Prostate gland (tissue), 2 donors: ENCODE measurements around the gene DCUN1D1. TPM values are rescaled to one million over a fixed set of nuclear protein-coding genes. Genes with fewer than 3 reads are reported as not detected.

ENCODE experiments used
- DNase-seq: peaks from one replicate; pipeline ENCODE4 v3.0.0-alpha.2; 2019; ENCODE audit warnings: low spot score
- H3K27ac ChIP-seq, 2 donors: fragments of 200-600 bp; sonication (generic); 2 replicates each; pipeline ENCODE4 v1.5.1; 2017 to 2019
- H3K27me3 ChIP-seq: fragments of 200-600 bp; sonication (generic); replicated peaks from 2 replicates; pipeline ENCODE4 v1.5.1; 2019; ENCODE audit not compliant: insufficient read depth
- H3K36me3 ChIP-seq, 2 donors: fragments of 200-600 bp; sonication (generic); 1 replicate in 1 of 2; 2 replicates in 1 of 2; pipeline versions ENCODE4 v1.5.1 to v1.8.1; 2017 to 2019
- H3K4me1 ChIP-seq: fragments of 200-600 bp; sonication (generic); replicated peaks from 2 replicates; pipeline ENCODE4 v1.5.1; 2019
- H3K4me3 ChIP-seq, 2 donors: fragments of 200-600 bp; sonication (generic); 2 replicates each; pipeline ENCODE4 v1.5.1; 2017 to 2019
- H3K9me3 ChIP-seq: fragments of 200-600 bp; sonication (generic); 2 replicates; pipeline ENCODE4 v1.5.1; 2017
- POLR2A ChIP-seq: fragments of 450-650 bp; IDR thresholded peaks from one replicate; pipeline ENCODE4 v1.6.1; 2016; ENCODE audit warnings: antibody characterized with exemption, mild to moderate bottlenecking
- POLR2AphosphoS5 ChIP-seq: sonication (generic); formaldehyde crosslinking; IDR thresholded peaks from one replicate; pipeline ENCODE4 v1.6.1; 2017; ENCODE audit warnings: antibody characterized with exemption
- whole genome bisulfite sequencing: methylation state at CpG from one replicate; pipeline ENCODE4 v1.1.5; 2018; 5-methylcytosine and 5-hydroxymethylcytosine counted together
- intact Hi-C: fragments of 100-400 bp; cut with DNase I; formaldehyde crosslinking; loops from one replicate; pipeline ENCODE4 v1.14.2; 2022
- total RNA-seq, 2 donors: library from RNA; depleted of rRNA; stranded (reverse); fragments of >200 nt; gene quantifications; one replicate each; pipeline ENCODE4 v1.1.0, GENCODE V29; 2016
- TF ChIP-seq, protein P1 (sequence below), 4 experiments: fragments of 200-600 bp in 2 of 4; fragments of 450-650 bp in 2 of 4; sonication (generic) in 2 of 4; IDR thresholded peaks; 1 replicate in 3 of 4; 2 replicates in 1 of 4; pipeline ENCODE4 v1.5.1; 2016 to 2019; ENCODE audit warnings: antibody characterized with exemption in 4 of 4, mild to moderate bottlenecking in 2 of 4, moderate library complexity in 2 of 4

Gene DCUN1D1
- total RNA-seq, 2 donors from 2014 or later = 25.5 to 25.6 TPM

DNA sequence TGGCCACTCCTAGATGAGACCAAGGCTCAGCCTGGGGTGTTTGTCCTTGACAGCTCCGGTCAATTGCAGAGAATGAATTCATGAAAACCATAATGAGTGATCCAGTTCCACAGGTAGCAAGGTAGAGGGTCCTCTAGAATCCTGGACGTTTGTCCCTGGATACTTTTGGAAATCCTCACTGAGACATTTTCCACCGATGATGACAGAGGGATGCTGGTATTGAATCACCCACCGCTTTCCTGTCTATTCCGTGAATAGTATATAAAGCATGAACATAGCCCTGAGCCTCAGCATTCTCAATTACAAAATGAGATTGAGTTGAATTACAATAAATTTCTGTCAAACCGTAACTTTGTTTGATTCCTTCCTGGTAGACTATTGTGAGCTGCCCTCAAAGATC is 5.7 kb upstream of the DCUN1D1 start:
- no peaks in the 10 kb centered on the region for H3K9me3 ChIP-seq
- H3K4me3 ChIP-seq = no peak overlapping the region
- no peaks in the 10 kb centered on the region for H3K4me1 ChIP-seq
- no peak for TF ChIP-seq POLR2AphosphoS5
- TF ChIP-seq, protein P1, sequence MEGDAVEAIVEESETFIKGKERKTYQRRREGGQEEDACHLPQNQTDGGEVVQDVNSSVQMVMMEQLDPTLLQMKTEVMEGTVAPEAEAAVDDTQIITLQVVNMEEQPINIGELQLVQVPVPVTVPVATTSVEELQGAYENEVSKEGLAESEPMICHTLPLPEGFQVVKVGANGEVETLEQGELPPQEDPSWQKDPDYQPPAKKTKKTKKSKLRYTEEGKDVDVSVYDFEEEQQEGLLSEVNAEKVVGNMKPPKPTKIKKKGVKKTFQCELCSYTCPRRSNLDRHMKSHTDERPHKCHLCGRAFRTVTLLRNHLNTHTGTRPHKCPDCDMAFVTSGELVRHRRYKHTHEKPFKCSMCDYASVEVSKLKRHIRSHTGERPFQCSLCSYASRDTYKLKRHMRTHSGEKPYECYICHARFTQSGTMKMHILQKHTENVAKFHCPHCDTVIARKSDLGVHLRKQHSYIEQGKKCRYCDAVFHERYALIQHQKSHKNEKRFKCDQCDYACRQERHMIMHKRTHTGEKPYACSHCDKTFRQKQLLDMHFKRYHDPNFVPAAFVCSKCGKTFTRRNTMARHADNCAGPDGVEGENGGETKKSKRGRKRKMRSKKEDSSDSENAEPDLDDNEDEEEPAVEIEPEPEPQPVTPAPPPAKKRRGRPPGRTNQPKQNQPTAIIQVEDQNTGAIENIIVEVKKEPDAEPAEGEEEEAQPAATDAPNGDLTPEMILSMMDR (IDR thresholded peaks at IDR 0.05) = no peak
- no peak for TF ChIP-seq POLR2A
- no peaks in the 10 kb centered on the region for H3K27me3 ChIP-seq
- no peak for DNase-seq
- WGBS = 91% methylated on average over 6 of the region's 6 CpGs
- intact Hi-C loops = loop anchor here (10.0 kb wide), 1 partner anchor 109 kb away; the partner anchor contains the start of gene MCCC1
- no peaks in the 10 kb centered on the region for H3K36me3 ChIP-seq
- no peak overlapping the region for H3K27ac ChIP-seq

DNA sequence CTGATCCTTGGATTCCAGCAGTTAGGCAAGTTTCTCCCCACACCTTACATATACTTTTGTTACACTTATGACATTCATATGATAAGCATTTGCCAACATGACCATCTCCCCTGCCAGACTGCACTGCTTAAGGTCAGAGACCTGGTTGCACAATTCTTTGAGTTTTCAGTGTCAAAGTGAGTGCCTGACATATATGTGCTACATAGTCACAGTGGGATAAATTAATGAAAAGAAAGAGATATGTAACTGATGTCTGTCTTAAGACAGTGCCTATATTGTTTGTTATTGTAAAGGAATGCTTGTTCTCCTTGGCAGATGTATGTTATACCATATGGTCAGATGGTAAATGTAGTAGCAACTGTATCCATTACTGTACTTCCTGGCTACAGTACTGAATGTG is 3.5 kb upstream of the DCUN1D1 start:
- DNase-seq = no peak
- H3K9me3 ChIP-seq = no peaks in the 10 kb centered on the region
- no peak overlapping the region for H3K27ac ChIP-seq
- no peaks in the 10 kb centered on the region for H3K36me3 ChIP-seq
- no peaks in the 10 kb centered on the region for H3K27me3 ChIP-seq
- intact Hi-C loops = loop anchor here (10.0 kb wide), 1 partner anchor 111 kb away; the partner anchor contains the start of gene MCCC1
- TF ChIP-seq POLR2AphosphoS5 (no peak), POLR2A (no peak)
- TF ChIP-seq, protein P1 (IDR thresholded peaks at IDR 0.05) = no peak
- H3K4me1 ChIP-seq = no peaks in the 10 kb centered on the region
- H3K4me3 ChIP-seq = no peak overlapping the region

DNA sequence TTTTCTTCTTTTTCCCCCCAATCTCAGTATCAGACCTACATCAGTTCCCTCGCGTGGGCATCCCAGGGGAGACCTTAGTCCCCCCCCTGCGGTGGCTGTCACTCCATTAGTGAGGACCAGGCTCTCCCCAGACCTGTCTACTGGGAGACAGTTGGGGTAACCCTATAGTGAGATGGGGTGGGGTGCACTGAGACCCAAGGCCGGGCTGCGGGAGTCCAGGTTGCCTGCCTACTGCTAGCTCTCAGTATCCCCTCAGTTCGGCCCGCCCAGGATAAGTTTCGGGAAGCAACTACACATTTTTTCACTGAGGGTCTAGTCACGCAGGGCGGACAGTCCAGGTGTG is 671 bp upstream of the DCUN1D1 start:
- Histone ChIP-seq H3K27me3 (no peaks in the 10 kb centered on the region), H3K9me3 (no peaks in the 10 kb centered on the region), H3K27ac (peak overlapping the region; percentile 86), H3K4me3 (peak overlapping the region; percentile 93 to 96), H3K36me3 (no peaks in the 10 kb centered on the region), H3K4me1 (no peaks in the 10 kb centered on the region)
- 66% methylated on average over 10 of the region's 10 CpGs for WGBS
- intact Hi-C loops = loop anchor here (10.0 kb wide), 1 partner anchor 114 kb away; the partner anchor contains the start of gene MCCC1
- TF ChIP-seq POLR2A = no peak
- TF ChIP-seq, protein P1 (IDR thresholded peaks at IDR 0.05) = no peak
- TF ChIP-seq POLR2AphosphoS5 = no peak
- no peak for DNase-seq

DNA sequence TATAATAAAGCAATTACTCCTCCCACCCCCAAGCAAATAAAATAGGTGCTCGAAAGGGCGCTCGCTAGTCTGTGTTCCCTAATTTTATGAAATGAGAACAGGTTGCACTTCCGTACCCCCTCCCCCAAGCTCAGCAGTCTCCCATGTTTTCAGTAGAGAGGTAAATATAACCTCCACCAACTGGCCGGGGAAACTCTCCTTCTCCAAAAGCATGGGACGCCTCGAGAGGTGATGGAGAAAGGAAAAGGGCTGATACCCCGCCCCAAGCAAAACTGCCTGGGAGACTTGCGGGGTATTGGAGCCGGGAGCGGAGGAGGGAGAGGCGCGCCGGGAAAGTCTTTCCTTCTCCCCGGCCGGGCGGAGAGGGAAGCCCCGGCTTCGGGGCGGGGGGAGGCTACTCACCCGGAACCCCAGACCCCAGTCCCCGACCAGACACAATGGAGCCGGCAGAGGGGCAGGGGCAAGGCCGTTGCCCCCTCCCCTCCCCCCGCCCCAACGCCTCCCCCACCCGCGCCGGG is 605 bp downstream of the DCUN1D1 start:
- peak; percentile 12 for DNase-seq
- Histone ChIP-seq H3K36me3 (no peaks in the 10 kb centered on the region), H3K27me3 (no peaks in the 10 kb centered on the region), H3K4me3 (peak overlapping the region; percentile 93 to 96), H3K4me1 (no peaks in the 10 kb centered on the region), H3K9me3 (no peaks in the 10 kb centered on the region), H3K27ac (peak overlapping the region; percentile 86)
- TF ChIP-seq POLR2A (no peak), POLR2AphosphoS5 (no peak)
- TF ChIP-seq, protein P1 (IDR thresholded peaks at IDR 0.05) = no peak
- intact Hi-C loops = loop anchor here (5.0 to 10.0 kb wide), 2 partner anchors 115 to 182 kb away; partner anchors contain the start of gene MCCC1
- under 1% methylated on average over 23 of the region's 29 CpGs for WGBS

DNA sequence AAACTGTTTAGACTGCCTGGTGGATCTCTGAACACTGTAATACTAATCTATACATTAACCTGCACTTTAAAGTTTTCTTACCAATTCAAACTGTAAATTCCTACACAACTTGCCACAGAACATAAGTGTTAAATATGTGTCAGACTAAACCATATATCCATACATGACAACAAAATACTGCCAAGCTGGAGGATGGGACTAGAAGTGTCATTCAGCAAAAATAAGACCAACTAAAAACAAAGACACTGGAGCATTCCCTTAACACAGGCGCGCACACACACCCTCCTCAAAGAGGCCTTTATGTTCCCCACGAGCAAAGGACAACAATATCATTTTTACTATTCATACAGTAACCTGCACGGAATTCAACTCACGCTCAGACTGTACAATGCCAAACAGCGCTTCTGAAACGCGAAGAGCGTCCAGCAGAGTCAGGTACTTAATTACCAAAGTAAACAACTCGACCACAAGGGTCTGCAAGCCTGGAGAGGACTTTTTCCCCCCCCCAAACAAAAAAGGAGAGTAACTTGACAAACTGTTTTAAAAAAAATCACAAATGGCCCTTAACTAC is 1.1 kb downstream of the DCUN1D1 start:
- Histone ChIP-seq H3K36me3 (no peaks in the 10 kb centered on the region), H3K27me3 (no peaks in the 10 kb centered on the region), H3K4me1 (no peaks in the 10 kb centered on the region), H3K27ac (peak overlapping the region; percentile 86), H3K4me3 (peak overlapping the region; percentile 93 to 96), H3K9me3 (no peaks in the 10 kb centered on the region)
- 3% methylated on average over 10 of the region's 10 CpGs for WGBS
- no peak for DNase-seq
- no peak for TF ChIP-seq POLR2AphosphoS5
- TF ChIP-seq, protein P1 (IDR thresholded peaks at IDR 0.05) = no peak
- TF ChIP-seq POLR2A = no peak
- intact Hi-C loops = loop anchor here (5.0 kb wide), 1 partner anchor 182 kb away; no protein-coding TSS in a partner anchor
